Astrocyte of the cerebellum (primary cell): ENCODE measurements around the gene GARIN5B.

ENCODE experiments used
- DNase-seq: peaks from one replicate; pipeline ENCODE4 v3.0.0-alpha.2; 2011; ENCODE audit warnings: low read depth
- H3K4me3 ChIP-seq: 2 replicates; pipeline ENCODE4 v1.5.1; 2011; ENCODE audit warnings: mild to moderate bottlenecking, low read depth, low read length, moderate library complexity
- CTCF ChIP-seq: IDR thresholded peaks from 2 replicates; pipeline ENCODE4 v1.5.1; 2012; ENCODE audit warnings: low read length, low read depth, moderate library complexity, mild to moderate bottlenecking; ENCODE audit errors: missing control alignments
- in situ Hi-C: cut with HindIII; loops from 2 replicates; pipeline ENCODE4 v1.10.0; 2017; ENCODE audit warnings: low sequenced_read_pairs

Gene GARIN5B

GRCh38 chr19:55344444-55344843, 18.6 kb downstream of the GARIN5B start:
- in situ Hi-C loops = no loop called here
- H3K4me3 ChIP-seq = no peak overlapping the region
- no peak for DNase-seq
- peak; percentile 21 for TF ChIP-seq CTCF

- no peak for TF ChIP-seq CTCF
- in situ Hi-C loops = no loop called here
- no peak for DNase-seq
- peak overlapping the region; percentile 73 for H3K4me3 ChIP-seq
Measured at GRCh38 chr19:55341595-55342531, 21.2 kb downstream of the GARIN5B start.

GRCh38 chr19:55341171-55341588, 21.9 kb downstream of the GARIN5B start:
- in situ Hi-C loops = no loop called here
- DNase-seq = no peak
- peak overlapping the region; percentile 73 for H3K4me3 ChIP-seq
- TF ChIP-seq CTCF = no peak

GRCh38 chr19:55340784-55341147, 22.3 kb downstream of the GARIN5B start:
- H3K4me3 ChIP-seq = peak overlapping the region; percentile 73
- no peak for TF ChIP-seq CTCF
- DNase-seq = no peak
- in situ Hi-C loops = no loop called here

GRCh38 chr19:55339889-55340783, 22.9 kb downstream of the GARIN5B start:
- DNase-seq = no peak
- in situ Hi-C loops = no loop called here
- no peak for TF ChIP-seq CTCF
- peak overlapping the region; percentile 73 for H3K4me3 ChIP-seq

- in situ Hi-C loops = no loop called here
- H3K4me3 ChIP-seq = peak within 1 kb of the TSS; percentile 73
- peak; percentile 38 for TF ChIP-seq CTCF
- peak; percentile 100 for DNase-seq
Measured at GRCh38 chr19:55339105-55339888, 23.8 kb downstream of the GARIN5B start, which contains the start of gene KMT5C. TSS of gene KMT5C (plus strand) at chr19:55339876. CDS start at chr19:55341937, 2,061 bp downstream.
